ENCODE results near the gene PWWP2B.

Gene PWWP2B

DNA sequence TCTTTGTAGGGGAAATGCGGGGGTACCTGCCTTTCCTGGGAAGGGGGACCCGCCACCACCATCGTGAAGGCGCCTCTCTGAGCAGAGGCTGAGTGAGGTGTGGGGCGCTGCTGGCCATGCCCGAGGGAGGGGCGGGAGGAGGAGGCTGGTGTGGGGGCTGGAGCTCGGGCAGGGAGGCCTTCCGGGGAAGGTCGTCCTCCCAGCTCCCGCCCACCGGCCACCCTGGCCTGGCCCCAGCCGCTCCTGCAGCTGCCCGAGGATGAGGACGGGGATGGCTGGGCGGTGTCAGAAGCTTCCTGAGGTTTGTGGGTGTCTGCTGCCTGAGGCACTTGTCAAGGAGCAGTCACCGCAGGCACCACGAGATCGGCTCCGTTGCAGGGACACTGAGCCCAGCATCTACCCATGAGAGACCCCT, 11.4 kb downstream of the PWWP2B start:
- no peak for DNase-seq

DNA sequence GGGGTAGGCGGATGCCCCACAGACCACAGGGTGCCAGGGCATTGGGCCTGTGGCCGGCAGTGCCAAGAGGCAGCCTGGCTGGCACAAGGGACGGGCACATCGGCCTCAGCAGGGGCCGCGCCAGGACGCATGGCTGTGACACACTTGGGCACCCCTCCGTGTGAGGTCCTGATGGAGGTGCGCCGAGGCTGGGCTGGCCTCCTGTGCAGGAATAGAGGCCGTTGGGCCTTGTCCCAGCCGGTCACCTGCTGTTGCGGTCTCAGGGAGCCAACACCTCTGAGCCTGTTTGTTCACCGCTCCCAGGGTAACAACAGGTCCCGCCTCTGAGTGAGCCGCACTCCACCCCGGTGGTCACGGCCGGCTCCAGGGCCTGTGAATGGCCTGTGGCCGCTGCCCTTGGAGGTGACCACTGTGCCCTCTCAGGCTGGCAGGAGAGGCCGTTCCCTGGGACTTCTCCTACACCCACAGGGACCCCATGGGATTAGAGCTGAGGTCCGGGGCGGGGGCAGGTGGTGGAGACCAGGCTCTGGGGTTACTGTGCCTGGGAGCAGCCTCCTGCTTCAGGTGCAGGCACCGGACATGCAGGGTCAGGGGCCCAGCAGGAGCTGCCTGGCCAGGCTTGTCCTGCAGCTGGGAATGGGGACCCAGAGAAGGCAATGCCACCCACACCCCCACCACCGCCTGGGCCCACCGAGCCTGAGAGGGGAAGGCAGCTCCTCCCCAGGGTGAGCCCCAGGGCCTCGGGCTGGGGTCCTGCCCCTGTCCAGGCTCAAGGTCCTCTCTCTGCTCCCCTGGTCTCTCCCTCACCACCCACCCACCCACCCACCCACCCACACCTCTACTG, 12.0 kb downstream of the PWWP2B start:
- DNase-seq: no peak

DNA sequence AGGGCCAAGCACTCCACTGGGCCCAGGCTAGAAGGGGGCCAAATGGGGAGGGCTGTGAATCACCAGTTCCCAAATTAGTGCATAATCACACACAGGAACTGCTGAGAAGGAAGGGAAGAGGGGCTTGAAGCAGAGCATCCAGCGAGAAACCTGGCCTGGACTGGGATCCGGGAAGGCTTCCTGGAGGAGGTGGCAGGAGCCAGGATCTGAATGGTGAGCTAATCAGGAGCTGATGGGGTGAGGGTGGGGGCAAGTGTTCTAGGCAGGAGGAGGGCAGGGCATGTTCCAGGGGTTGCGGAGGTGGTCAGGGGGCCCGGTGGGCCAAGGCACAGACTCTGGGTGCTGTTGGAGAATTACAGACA, 12.6 kb downstream of the PWWP2B start:
- DNase-seq: no peak

DNA sequence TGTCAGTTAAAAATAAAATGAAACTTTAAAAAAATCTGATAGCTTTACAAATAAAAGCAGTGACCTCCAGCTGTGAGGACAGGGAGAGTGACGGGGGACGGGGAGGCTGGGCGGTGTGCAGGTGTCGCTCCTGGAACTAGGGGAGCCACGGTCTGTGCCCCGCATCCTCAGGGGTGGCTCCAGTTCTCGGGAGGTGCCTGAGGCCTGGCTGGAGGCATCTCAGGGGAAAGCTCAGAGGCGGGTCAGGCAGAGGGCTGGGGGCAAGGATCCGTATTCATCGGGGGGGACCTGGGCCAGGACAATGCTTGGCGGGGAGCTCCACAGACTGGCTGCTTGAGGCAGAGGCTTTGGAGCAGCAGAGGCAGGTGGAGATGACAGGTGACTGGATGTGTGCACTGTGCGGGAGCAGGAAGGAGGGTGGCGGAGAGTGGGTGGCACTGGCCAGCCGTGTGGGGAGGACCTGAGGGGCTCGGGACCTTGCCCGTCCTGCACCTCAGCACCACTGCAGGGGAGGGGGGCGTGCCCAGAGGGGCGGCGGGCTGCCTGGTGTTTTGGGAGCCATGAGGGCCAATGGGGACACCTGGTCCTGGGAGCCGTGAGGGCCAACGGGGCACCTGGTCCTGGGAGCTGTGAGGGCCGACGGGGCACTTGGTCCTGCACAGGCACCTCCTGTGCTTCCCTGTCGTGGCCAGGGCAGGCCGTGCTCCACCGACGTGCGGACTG, 13.2 kb downstream of the PWWP2B start:
- DNase-seq: no peak

DNA sequence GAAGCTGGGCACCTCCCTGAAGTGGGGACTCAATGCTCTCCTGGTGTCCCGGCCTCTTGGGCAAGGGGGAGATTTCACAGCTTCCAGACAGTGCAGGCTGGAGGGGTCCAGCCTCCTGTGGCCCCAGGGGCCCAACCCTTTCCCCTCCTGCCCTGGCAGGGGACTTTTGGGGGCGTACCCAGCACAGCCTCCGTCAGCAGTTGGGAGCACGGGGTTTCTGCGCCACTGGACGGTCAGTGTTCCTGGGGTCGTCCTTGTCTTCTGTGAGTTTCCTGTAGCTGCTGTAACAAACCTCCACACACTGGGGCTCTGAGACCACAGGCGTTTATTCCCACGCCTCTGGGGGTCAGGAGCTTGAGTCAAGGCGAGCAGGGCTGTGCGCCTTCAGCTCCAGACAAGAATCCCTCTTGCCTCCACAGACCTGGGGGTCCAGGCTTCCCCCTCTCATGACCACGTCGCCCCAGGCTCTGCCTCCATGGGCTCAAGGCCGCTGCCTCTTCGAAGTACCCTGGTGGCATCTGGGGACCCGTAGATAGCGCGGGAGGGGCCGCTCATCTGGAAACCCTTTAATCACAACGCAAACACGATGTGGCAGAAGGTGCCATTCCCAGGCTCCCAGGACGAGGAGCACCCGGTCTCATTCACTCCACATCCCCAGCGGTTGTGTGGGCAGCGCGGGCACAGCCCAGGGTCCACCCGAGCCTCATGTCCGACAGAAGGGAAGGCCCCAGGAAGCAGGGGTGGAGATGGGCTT, 14.0 kb downstream of the PWWP2B start:
- no peak for DNase-seq

DNA sequence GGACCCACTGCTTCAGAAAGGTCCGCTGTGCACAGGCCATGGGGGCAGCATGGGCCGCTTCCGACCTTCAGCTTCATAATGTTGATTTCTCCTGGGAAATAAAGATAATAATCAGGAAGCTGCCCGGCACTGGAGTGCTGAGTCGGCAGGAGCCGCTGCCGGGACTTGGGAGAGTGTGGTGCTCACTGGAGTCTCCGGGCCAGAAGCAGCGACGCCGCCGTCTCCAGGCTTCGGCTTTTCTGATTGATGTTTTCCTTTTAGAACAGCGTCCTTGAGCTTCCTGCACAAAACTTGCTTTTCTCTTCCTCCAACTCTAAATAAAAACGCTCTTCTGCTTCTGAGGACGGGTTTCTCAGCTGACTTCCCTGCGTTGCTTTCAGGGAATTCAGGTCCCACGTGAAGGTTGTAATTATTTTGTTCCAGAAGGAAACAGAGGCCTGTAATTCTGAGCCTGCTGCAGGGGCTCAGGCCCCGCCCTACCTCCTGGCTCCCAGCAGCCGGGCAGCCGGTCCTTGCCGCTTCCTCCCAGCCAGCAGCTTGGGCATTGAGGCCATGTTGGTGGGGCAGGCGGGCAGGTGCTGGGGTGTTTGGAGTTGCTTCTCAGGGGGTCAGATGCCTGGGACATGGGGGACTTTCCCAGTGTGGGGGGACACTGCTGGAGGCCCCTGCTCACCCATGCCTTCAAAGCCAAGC, 14.7 kb downstream of the PWWP2B start:
- no peak for DNase-seq

DNA sequence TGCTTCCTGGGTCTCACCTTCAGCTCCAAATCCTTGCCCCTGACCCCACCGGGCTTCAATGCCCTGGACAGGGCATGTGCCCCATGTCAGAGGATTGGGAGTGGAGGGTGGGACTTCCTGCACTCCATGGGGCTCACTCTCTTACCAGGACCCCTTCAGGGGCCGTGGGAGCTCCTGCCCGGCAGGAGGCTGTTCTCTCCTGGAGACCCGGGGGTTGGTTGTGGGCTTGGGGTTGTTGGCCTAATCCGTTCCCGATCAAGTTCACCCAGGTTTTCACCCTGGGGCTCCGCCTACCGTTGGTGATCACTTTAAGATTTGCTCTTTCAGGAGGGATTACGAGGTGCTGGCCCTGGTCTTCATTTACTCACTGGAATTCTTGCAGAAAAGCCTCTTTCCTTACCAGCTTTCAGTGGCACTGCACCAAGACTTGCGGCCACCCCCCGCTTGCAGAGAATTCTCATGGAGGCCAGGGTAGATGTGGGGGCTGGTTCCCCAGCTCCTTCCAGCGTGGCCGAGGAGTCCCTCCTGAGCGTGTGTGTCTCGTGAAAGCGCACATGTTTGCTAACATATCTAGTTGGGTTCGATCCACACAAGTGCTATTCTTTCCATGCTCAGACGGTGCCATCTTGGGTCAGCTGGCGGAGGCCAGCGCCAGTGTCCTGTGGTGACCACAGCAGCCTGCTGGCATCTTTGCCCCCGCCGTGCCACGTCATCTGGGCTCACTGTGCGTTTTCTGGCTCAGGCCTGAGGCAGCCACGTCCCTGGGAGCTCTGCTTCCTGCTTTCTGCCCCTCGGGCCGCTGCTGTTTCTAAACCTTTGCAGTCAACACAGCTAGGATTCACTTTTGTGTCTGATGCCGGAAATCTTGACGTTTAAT, 15.6 kb downstream of the PWWP2B start:
- DNase-seq: no peak

DNA sequence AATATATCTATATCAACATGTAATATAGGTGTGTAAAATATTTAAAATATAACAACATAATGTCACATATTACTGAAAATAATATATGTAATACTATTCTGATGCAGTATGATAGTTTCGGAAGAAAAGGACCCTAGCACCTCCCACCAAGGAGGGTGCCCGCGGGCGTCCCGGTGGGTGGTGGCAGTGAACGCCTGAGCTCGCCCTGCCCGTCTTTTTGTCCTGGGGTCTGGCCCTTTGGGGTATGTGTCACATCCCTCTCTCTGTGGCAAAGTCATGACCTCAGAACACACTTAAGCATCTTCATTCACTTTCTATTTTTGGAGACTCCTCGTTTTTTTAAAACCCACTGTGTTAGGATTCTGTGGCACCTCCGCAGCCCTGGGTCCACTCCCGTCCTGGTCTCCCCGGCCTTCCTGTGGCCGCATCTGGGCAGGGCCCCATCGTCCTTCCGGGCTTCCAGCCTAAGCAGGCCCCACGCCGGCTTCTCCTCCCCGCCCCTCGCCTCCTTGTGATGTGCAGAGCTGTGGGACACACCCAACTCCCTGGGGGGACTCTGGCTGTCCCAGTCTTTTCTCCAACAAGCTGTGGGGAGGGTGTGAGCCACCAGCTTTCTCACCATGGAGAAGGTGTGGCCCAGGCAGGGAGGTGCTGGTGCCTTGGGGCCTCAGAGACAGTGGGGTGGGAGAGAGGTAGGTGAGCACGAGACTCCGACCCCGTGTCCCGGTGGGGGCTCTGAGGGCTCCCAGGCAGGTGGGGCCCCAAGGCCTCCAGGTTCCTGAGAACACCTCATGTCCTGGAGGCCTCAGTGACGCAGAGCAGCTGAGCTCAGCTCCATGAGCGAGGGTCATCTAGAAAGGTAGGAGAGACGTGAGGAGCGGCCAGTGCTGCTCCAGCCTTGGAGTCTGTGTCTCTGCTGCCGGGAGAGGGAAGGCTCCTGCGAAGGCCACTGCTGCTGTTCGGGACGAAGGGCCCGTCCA, 16.5 kb downstream of the PWWP2B start:
- no peak for DNase-seq

DNA sequence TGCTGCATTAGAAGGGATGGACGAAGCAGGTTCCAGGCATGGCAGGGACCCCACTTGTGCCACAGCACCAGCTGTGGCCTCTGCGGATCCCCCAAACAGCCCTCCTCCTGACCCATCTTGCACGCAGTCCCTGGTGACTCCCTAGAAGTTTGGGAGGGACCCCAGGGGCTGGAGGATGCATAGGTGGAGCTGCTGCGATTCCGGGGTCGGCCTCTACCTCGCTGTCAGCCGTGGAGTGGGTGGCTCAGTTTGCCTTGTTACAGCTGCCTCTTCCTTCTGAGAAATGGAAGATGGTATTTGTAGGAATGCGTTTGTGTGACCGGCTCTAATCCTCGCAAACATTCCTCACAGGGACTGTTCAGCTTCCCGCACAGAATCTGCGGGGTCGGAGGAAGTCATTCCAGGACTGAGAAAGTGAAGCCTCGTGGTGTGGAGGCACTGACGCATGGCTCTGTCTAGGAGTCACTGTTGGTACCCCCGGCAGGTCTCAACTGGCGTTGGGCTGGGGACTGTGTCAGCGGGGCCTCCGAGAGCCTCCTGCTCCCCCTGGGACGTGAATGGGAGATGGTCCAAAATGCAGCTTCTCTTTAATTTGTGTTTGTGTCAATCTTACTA, 17.5 kb downstream of the PWWP2B start:
- no peak for DNase-seq

DNA sequence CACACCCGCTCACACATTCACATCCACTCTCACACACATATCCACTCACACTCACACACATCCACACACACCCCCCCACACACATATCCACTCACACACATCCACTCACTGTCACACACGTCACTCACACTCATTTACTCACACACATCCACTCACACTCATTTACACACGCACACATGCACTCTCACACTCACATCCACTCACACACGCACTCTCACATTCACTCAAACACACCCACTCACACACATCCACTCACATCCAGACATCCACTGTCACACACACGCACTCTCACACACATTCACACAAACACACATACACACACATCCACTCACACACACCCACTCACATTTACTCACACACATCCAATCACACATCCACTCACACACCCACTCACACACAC, 18.3 kb downstream of the PWWP2B start:
- no peak for DNase-seq

DNA sequence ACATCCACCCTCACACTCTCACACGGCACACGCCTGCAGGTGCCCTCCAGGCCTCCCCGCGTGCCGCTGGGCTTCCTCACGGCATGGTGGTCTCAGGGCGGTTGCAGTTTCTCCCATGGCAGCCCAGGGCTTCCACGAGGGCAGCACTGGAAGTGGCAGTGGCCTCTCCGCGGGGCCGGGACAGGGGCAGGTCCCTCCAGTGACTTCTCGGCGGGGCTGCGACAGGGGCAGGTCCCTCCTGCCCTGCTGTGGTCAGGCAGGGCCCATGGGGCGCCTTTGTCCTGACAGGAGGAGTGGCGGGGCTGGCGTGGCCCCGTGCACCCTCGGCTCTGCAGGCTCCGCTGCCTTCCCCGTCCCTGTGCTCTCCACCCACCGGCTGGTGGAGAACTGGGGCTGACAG, 19.0 kb downstream of the PWWP2B start:
- no peak for DNase-seq

DNA sequence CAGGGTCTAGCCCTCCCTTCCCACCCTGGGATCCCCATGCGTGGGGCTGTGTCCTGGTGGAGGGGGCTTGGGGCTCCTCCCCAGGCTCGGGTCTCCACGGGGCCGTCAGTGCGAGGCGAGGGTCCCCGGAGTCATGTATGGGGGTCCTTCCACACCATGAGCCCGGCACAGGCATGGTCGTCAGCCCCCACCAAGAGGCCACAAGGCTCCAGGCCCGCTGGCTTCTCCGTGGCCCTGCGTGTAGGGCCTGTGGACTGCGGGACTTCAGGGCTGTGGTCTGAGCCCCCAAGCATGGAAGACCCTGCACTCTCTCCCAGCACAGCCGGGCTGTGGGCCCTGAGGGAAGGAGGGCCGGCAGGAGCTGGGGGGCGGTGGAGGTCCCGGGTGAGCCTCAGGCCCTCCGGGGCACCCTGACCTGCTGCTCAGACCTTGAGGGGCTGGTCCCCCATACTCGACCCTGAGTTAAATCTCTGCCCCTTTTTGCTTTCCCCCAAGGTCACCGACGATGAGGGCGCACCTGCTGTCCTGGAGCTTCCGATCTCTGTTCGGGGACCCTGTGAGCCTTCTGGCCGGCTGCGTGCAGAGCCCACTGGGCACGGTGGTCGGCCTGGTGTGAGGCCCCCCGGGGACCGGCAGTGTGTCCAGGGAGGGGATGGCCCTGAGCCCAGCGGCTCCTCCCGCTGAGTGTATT, 19.7 kb downstream of the PWWP2B start:
- DNase-seq: no peak

DNA sequence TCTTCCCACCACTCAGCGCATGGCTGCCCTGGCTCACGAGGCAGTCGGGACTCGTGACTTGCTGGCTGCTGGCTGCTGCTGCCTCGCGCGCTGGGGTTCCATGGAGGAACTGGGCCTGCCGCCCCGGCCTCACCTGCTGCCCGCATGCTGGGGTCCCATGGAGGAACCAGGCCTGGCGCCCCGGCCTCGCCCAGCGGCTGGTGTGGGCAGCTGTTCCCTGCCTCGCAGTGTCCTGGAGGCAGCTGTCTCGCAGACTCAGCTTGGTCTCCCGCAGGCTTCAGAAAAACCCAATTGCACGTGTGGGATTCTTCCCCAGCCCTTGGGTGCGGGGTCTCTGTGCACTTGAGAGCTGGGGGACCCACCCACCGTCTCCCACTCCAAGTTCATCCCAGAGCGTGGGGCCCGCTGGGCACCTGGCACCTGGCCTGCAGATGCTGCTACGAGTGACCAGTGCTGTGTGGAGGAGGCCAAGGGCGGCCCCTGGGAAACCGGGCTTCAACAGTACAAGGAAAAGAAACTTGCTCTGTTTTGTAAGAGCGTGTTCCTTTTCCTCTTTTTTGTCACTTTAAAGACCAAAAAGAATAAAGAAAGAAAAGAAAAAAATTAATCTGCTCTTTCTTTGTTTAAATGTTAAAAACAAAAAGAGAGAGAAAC, 20.4 kb downstream of the PWWP2B start:
- no peak for DNase-seq

DNA sequence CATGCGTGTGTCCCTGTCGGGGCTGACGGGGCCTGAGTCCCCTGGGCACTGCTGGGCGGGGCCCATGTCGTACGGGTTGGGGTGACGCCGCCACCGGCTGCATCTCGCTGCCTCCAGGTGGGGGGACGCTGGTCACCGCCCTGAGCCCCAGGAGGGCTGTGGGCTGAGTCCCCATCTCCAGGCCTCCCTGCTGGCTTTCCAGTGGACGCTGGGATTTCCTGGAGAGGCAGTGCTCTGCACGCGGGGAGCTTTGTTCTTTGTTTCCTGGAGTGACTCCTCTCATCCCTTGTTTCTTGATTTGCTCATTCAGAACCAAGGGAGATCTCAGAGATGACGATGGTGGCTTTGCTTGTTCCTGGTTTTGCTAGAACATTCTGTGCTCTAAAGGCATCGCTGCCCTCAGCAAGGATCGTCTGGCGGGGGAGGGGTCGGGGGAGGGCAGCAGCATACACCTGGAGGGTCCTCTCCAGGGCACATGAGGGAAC, 21.0 kb downstream of the PWWP2B start:
- no peak for DNase-seq

DNA sequence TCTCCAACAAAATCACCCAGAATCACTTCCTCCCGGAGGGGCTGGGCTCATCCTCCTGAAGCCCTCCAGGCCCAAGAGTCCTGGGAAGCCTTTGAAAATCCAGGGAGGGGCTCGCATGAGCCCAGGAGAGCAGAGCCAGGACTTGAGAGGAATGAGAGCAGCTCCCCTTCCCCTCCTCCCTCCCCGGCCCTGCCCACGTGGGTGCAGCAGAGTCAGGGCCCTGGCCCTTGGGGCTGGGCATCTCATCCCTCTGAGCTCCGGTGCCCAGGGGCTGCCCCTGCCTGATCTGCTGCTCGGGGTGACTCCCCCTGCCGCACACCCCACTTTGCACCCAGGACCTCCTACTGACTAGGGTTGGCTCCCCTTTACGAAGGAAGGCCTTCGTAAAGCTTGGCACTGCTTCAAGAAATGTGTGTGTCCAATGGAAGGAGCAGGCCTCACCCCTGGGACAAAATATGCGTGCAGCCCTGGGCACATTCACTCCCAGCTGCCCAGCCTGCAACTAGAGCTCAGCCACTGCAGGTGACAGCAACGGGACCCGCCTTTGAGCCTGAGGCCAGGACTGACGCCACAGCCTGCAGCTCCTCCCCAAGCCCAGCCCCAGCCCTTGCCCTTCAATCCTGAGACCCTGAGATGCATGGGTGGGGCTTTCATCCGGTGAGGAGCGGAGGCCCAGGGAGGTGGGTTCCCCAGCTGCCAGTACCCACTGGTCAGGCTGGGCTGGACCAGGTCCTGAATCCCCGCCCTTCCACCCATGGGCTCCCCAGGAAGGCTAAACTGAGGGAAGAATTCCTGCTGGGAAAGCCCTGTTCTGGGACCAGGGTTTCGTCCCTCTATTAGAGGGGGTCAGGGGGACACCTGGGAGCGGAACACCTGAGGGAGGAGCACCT, 21.8 kb downstream of the PWWP2B start:
- DNase-seq: no peak

DNA sequence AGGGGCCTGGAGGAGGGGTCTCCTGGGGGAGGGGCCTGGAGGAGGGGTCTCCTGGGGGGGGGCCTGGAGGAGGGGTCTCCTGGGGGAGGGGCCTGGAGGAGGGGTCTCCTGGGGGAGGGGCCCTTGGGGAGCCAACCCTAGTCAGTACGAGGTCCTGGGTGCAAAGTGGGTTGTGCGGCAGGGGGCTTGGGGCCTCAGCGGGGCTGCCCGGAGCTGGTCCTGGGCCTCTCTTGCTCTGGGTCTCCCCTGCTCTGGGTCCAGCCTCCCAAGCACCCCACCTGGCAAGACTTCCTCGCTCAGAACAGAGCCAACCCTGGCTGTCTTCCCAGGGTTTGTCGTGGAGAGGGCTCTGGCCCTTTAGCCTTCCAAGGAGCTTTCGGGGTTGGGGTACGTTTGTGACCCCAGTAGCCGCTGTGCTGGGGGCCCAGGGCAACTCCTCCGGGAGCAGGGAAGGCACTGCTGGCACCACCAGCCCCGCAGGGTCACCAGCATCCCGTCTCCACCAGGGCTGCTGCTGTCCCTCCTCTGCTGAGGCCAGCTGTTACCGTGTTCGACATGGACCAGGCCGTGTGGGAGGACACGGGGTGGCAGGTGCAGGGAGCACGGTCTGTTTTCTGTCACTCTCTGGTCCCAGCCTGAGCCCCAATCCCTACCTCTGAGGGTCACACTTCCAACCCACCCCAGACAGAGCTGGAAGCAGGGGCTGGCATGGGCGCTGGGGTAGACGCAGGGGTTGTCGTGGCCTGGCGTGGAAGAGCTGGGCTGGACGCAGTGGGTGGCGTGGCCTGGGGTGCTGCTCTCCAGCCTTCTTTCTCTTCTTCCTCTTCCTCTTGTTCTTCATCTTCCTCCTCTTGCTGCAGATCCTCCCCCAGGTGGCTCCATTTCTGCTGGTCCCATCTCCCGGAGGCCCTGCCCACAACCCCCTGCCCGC, 22.8 kb downstream of the PWWP2B start:
- DNase-seq: no peak
